ENCODE results near the gene MAPK8IP2. TPM values are rescaled to one million over a fixed set of nuclear protein-coding genes. Genes with fewer than 3 reads are reported as not detected.
A peak's percentile ranks its signal among the peaks of the same experiment; 100 is the strongest.

Gene MAPK8IP2
- total and polyA plus RNA-seq, 2 of the 13 experiments (the other 11 are each of a cell fraction or from before 2014, with no cell fraction given) = 1.3 to 2.6 TPM

- TF ChIP-seq TRIM24 (CRISPR knock-in tag; IDR thresholded peaks at IDR 0.05) = no peak
- TF ChIP-seq ONECUT2 (CRISPR knock-in tag; IDR thresholded peaks at IDR 0.05) = no peak; the same call in 1 of the 2 replicates
- TF ChIP-seq SAP130 (CRISPR knock-in tag; IDR thresholded peaks at IDR 0.05; ENCODE audit: low read depth) = peak; percentile 74
- peak; percentile 44; the same call in 1 of the 2 replicates for TF ChIP-seq ZNF605 (CRISPR knock-in tag; IDR thresholded peaks at IDR 0.05)
- TF ChIP-seq ZNF768 (CRISPR knock-in tag; IDR thresholded peaks at IDR 0.05) = no peak; the same call in none of the 2 replicates
- TF ChIP-seq ZNF691 (CRISPR knock-in tag; IDR thresholded peaks at IDR 0.05; ENCODE audit: borderline replicate concordance, low read depth) = peak; percentile 65; the same call in 1 of the 2 replicates
- TF ChIP-seq CCDC6 (CRISPR knock-in tag; IDR thresholded peaks at IDR 0.05) = peak; percentile 19; the same call in 1 of the 2 replicates
- TF ChIP-seq MTERF4 (CRISPR knock-in tag; IDR thresholded peaks at IDR 0.05) = peak; percentile 90; the same call in 1 of the 2 replicates
- TF ChIP-seq ZHX2 (IDR thresholded peaks at IDR 0.05; ENCODE audit: low read depth) = peak; percentile 47
- no peak for TF ChIP-seq ZHX2 (CRISPR knock-in tag; IDR thresholded peaks at IDR 0.05; ENCODE audit: borderline replicate concordance)
- 0 out of 2 replicates have a peak, but pooled peaks have one; percentile 41 for TF ChIP-seq SMAD1 (CRISPR knock-in tag; IDR thresholded peaks at IDR 0.05; ENCODE audit: borderline replicate concordance, low read depth)
- peak; percentile 60; the same call in 1 of the 2 replicates for TF ChIP-seq ZSCAN25 (CRISPR knock-in tag; IDR thresholded peaks at IDR 0.05)
- TF ChIP-seq IKZF1 (IDR thresholded peaks at IDR 0.05) = no peak
- peak; percentile 79; the same call in 1 of the 2 replicates for TF ChIP-seq ZNF839 (CRISPR knock-in tag; IDR thresholded peaks at IDR 0.05; ENCODE audit: borderline replicate concordance)
- TF ChIP-seq YEATS4 (CRISPR knock-in tag; IDR thresholded peaks at IDR 0.05; ENCODE audit: borderline replicate concordance) = peak; percentile 91
- TF ChIP-seq ZNF615 (CRISPR knock-in tag; IDR thresholded peaks at IDR 0.05; ENCODE audit: borderline replicate concordance) = no peak
- no peak for TF ChIP-seq EP300 (IDR thresholded peaks at IDR 0.05; ENCODE audit: low read depth in 2 of 2, low read length in 2 of 2)
- TF ChIP-seq EP300 (CRISPR knock-in tag; IDR thresholded peaks at IDR 0.05; ENCODE audit: borderline replicate concordance) = peak; percentile 51; the same call in 1 of the 2 replicates
- TF ChIP-seq MXD3 (CRISPR knock-in tag; IDR thresholded peaks at IDR 0.05) = peak; percentile 37; the same call in 1 of the 2 replicates
- peak; percentile 72; the same call in 1 of the 2 replicates for TF ChIP-seq SIN3A (IDR thresholded peaks at IDR 0.05; ENCODE audit: borderline replicate concordance, low read depth, low read length)
- TF ChIP-seq ZNF282 (IDR thresholded peaks at IDR 0.05; ENCODE audit: partially characterized antibody) = no peak
- TF ChIP-seq SRY (CRISPR knock-in tag; IDR thresholded peaks at IDR 0.05) = peak; percentile 74; the same call in 1 of the 2 replicates
Observed at GRCh38 chr22:50582493-50583293, 17.9 kb upstream of the MAPK8IP2 start, which contains the start of gene CHKB (continued).
